GM12878 (cell line): ENCODE results near the gene KCND2. TPM values are rescaled to one million over a fixed set of nuclear protein-coding genes. Genes with fewer than 3 reads are reported as not detected.

ENCODE experiments used
- ATAC-seq: fragments of 200-7000 bp; cut with Tn5 transposase; 3 replicates; pipeline ENCODE4 v1.9.1; 2020; ENCODE audit warnings: mild to moderate bottlenecking, moderate library complexity
- BruUV-seq: library from RNA; stranded (reverse); fragments of 400-500 nt; replicated peaks from 2 replicates; lab custom pipeline; 2021; lab: Mats Ljungman, UMichigan
- CTCF ChIA-PET: fragments of 300-600 bp; sonication (Branson Sonifier 250); formaldehyde crosslinking; extraction: SDS; loops from one replicate; lab custom pipeline; 2021; ENCODE audit warnings: inconsistent platforms; lab: Yijun Ruan, JAX
- POLR2A ChIA-PET: fragments of 350-600 bp; formaldehyde crosslinking; extraction: SDS; loops from one replicate; lab custom pipeline; 2021; ENCODE audit warnings: inconsistent platforms; lab: Charles Lee
- RAD21 ChIA-PET: fragments of 300-600 bp; sonication (Branson Sonifier 250); formaldehyde crosslinking; loops from one replicate; lab custom pipeline; 2023; ENCODE audit warnings: antibody characterized with exemption; ENCODE audit not compliant: unreplicated experiment; lab: Charles Lee
- SMC1A ChIA-PET: fragments of 300-600 bp; sonication (Branson Sonifier 250); formaldehyde crosslinking; loops from one replicate; lab custom pipeline; 2023; ENCODE audit not compliant: unreplicated experiment, uncharacterized antibody; lab: Charles Lee
- DNase-seq: peaks from one replicate; pipeline ENCODE4 v3.0.0-alpha.2; 2011; ENCODE audit warnings: low read depth, low spot score
- FAIRE-seq: peaks from 3 replicates; lab custom pipeline; 2011; peaks lifted over from hg19 to GRCh38; lab: Jason Lieb, UNC
- H2AFZ ChIP-seq: 2 replicates; pipeline ENCODE4 v1.6.0; 2011; ENCODE audit warnings: low read depth, low read length, control low read depth; ENCODE audit not compliant: control insufficient read depth
- H3K27ac ChIP-seq: 2 replicates; pipeline ENCODE4 v1.5.1; 2011; ENCODE audit warnings: control low read depth; ENCODE audit not compliant: control insufficient read depth, insufficient read depth
- H3K27me3 ChIP-seq, 2 experiments: replicated peaks in 1 of 2; 2 replicates each; pipeline versions ENCODE4 v1.6.0 to v1.6.1; 2011; ENCODE audit warnings: low read length in 1 of 2; ENCODE audit not compliant: control insufficient read depth in 2 of 2, insufficient read depth in 2 of 2
- H3K36me3 ChIP-seq, 2 experiments: 2 replicates each; pipeline ENCODE4 v1.5.1; 2011; ENCODE audit warnings: low read length in 1 of 2; ENCODE audit not compliant: control insufficient read depth in 2 of 2, insufficient read depth in 2 of 2
- H3K4me1 ChIP-seq: 2 replicates; pipeline ENCODE4 v1.6.1; 2011; ENCODE audit warnings: mild to moderate bottlenecking, low read length, moderate library complexity, mixed read lengths; ENCODE audit not compliant: control insufficient read depth, insufficient read depth
- H3K4me2 ChIP-seq: 2 replicates; pipeline ENCODE4 v1.6.0; 2011; ENCODE audit warnings: control low read depth; ENCODE audit not compliant: control insufficient read depth, insufficient read depth
- H3K4me3 ChIP-seq: fragments of 200-600 bp; sonication (generic); 2 replicates; pipeline ENCODE4 v1.5.1; 2016
- H3K79me2 ChIP-seq: 2 replicates; pipeline ENCODE4 v1.6.0; 2011; ENCODE audit warnings: low read length; ENCODE audit not compliant: control insufficient read depth, insufficient read depth
- H3K9ac ChIP-seq: 2 replicates; pipeline ENCODE4 v1.8.0; 2011; ENCODE audit warnings: low read length, control low read depth, mixed read lengths; ENCODE audit not compliant: control insufficient read depth, insufficient read depth
- H3K9me3 ChIP-seq: replicated peaks from 3 replicates; pipeline ENCODE4 v1.5.1; 2011; ENCODE audit warnings: mild to moderate bottlenecking, low read length; ENCODE audit not compliant: control insufficient read depth, insufficient read depth
- H4K20me1 ChIP-seq: 2 replicates; pipeline ENCODE4 v1.6.0; 2011; ENCODE audit not compliant: control insufficient read depth, insufficient read depth
- ATF2 ChIP-seq: IDR thresholded peaks from 2 replicates; pipeline ENCODE4 v1.6.1; 2012; ENCODE audit warnings: low read length, inconsistent platforms
- ATF3 ChIP-seq: IDR thresholded peaks from 2 replicates; pipeline ENCODE4 v1.6.1; 2011; ENCODE audit warnings: low read depth, mild to moderate bottlenecking, low read length, moderate library complexity, borderline replicate concordance; ENCODE audit errors: extremely low read depth
- ATF7 ChIP-seq: fragments of 450-650 bp; IDR thresholded peaks from 2 replicates; pipeline ENCODE4 v1.6.1; 2016; ENCODE audit warnings: low read depth, mild to moderate bottlenecking
- BMI1 ChIP-seq: fragments of 450-650 bp; IDR thresholded peaks from 2 replicates; pipeline ENCODE4 v1.6.1; 2016; ENCODE audit warnings: mild to moderate bottlenecking, moderate library complexity, borderline replicate concordance
- CBX3 ChIP-seq: fragments of 200-600 bp; sonication (generic); IDR thresholded peaks from 2 replicates; pipeline ENCODE4 v1.6.1; 2016; ENCODE audit warnings: low read depth, borderline replicate concordance
- CHD1 ChIP-seq: IDR thresholded peaks from 2 replicates; pipeline ENCODE4 v1.6.1; 2012; ENCODE audit warnings: low read depth, low read length, improper control_type of control experiment
- EGR1 ChIP-seq, 2 experiments: IDR thresholded peaks; 1 replicate in 1 of 2; 2 replicates in 1 of 2; pipeline ENCODE4 v1.6.1; 2011 to 2012; ENCODE audit warnings: low read depth in 2 of 2, low read length in 2 of 2, borderline replicate concordance in 1 of 2, mild to moderate bottlenecking in 1 of 2, moderate library complexity in 1 of 2
- GATAD2B ChIP-seq: fragments of 450-650 bp; conservative IDR thresholded peaks from 2 replicates; pipeline ENCODE4 v1.6.1; 2017; ENCODE audit warnings: low read depth, mild to moderate bottlenecking, moderate library complexity
- IRF3 ChIP-seq: fragments of 450-650 bp; IDR thresholded peaks from 2 replicates; pipeline ENCODE4 v1.6.1; 2014; ENCODE audit warnings: mild to moderate bottlenecking
- JUNB ChIP-seq: IDR thresholded peaks from 2 replicates; pipeline ENCODE4 v1.6.1; 2016; ENCODE audit warnings: antibody characterized with exemption, mild to moderate bottlenecking
- MAX ChIP-seq: IDR thresholded peaks from 2 replicates; pipeline ENCODE4 v1.6.1; 2012; ENCODE audit warnings: low read depth, low read length, improper control_type of control experiment
- MTA2 ChIP-seq: fragments of 450-650 bp; IDR thresholded peaks from 2 replicates; pipeline ENCODE4 v1.6.1; 2016; ENCODE audit warnings: low read depth, mild to moderate bottlenecking, moderate library complexity
- MYC ChIP-seq: IDR thresholded peaks from 2 replicates; pipeline ENCODE4 v1.6.1; 2011; ENCODE audit warnings: mild to moderate bottlenecking, low read length, moderate library complexity, inconsistent platforms; ENCODE audit not compliant: insufficient read depth, insufficient replicate concordance, insufficient read length, severe bottlenecking
- NFYB ChIP-seq: IDR thresholded peaks from 2 replicates; pipeline ENCODE4 v1.6.1; 2011; ENCODE audit warnings: low read depth, mild to moderate bottlenecking, low read length, improper control_type of control experiment, moderate library complexity; ENCODE audit not compliant: insufficient read depth
- RB1 ChIP-seq: fragments of 450-650 bp; formaldehyde crosslinking; IDR thresholded peaks from 2 replicates; pipeline ENCODE4 v1.6.1; 2017; ENCODE audit warnings: mild to moderate bottlenecking, borderline replicate concordance
- SIX5 ChIP-seq: IDR thresholded peaks from 2 replicates; pipeline ENCODE4 v1.6.1; 2011; ENCODE audit warnings: mild to moderate bottlenecking, low read depth, low read length, moderate library complexity; ENCODE audit not compliant: severe bottlenecking
- TBL1XR1 ChIP-seq: IDR thresholded peaks from 2 replicates; pipeline ENCODE4 v1.6.1; 2012; ENCODE audit warnings: low read depth, low read length, improper control_type of control experiment
- TCF7 ChIP-seq: IDR thresholded peaks from 2 replicates; pipeline ENCODE4 v1.6.1; 2014; ENCODE audit warnings: antibody characterized with exemption, borderline replicate concordance
- YBX1 ChIP-seq: fragments of 450-650 bp; IDR thresholded peaks from 2 replicates; pipeline ENCODE4 v1.6.1; 2016; ENCODE audit warnings: antibody characterized with exemption
- WGBS: methylation state at CpG from one replicate; pipeline ENCODE4 v1.1.6; 2016; ENCODE audit warnings: low lambda C conversion rate; ENCODE audit not compliant: insufficient replicate concordance, insufficient coverage; ENCODE audit errors: missing lambda C conversion rate; 5-methylcytosine and 5-hydroxymethylcytosine counted together
- in situ Hi-C: fragments of 300-500 bp; cut with MboI; formaldehyde crosslinking; loops from 9 replicates; pipeline ENCODE4 v1.14.3; 2018; ENCODE audit warnings: mixed read lengths
- intact Hi-C: fragments of 100-400 bp; cut with micrococcal nuclease; formaldehyde crosslinking; loops from one replicate; pipeline ENCODE4 v1.14.2; 2022; ENCODE audit not compliant: unreplicated experiment
- polyA plus RNA-seq, 11 experiments: library from polyadenylated mRNA; depleted of rRNA in 4 of 11; unstranded in 6 of 11; stranded (reverse) in 5 of 11; fragments of >200 nt; fragmentation: Nextera tagmentation in 4 of 11; fragmentation: Illumina TruSeq in 1 of 11; extraction: Ambion mirVana in 4 of 11; extraction: Trizol in 1 of 11; gene quantifications; 1 replicate in 1 of 11; 2 replicates in 10 of 11; pipeline versions ENCODE4 v1.2.1 to v1.2.3, GENCODE V29; 2011 to 2016; ENCODE audit warnings: inconsistent platforms in 2 of 11, missing spikeins in 2 of 11, low read depth in 1 of 11
- total RNA-seq, 4 experiments: library from RNA; depleted of rRNA in 3 of 4; stranded (reverse); fragments of >200 nt in 3 of 4; fragmentation: Illumina TruSeq in 1 of 4; extraction: Trizol in 1 of 4; gene quantifications; 2 replicates each; pipeline versions ENCODE4 v1.2.1 to v1.2.3, GENCODE V29; 2013 to 2021
- TF ChIP-seq, protein P1 (sequence below): fragments of 150-350 bp; IDR thresholded peaks from 2 replicates; pipeline ENCODE4 v1.6.1; 2014; ENCODE audit warnings: mild to moderate bottlenecking, low read depth, low read length

The KCND2 gene
- total and polyA plus RNA-seq, 10 of the 15 experiments (the other 5 are each of a cell fraction or from before 2014, with no cell fraction given): 3.6 to 22.3 (median 6.3) TPM

DNA sequence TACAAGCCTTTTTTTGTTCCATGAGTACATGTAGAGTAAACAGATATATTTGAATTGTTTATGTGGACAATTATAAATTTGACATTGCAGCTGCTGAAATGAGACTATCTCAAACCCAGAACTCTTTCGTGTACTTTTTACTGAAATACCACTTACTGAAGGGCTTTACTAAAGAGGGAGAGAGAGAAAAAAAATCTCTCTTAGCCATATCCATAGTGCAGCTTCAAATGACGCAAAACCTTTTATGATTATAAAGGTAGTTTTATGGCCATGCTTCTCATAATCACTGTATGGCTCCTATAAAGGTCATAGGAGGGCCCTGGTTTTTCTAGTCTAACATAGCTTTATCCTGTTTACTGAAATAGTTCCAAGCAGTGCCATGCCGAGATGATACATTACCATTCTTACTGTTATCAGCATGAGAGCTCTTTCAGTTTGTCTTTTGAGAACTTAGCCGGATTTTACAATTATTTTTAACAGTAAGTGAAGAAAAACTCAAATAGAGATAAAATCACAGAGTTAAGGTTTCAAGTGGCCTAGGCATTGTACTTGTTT lies 35.1 kb downstream of the KCND2 start:
- TF ChIP-seq RB1 (no peak), TBL1XR1 (no peak), MAX (no peak), SIX5 (no peak), MTA2 (no peak), CBX3 (no peak), EGR1 (IDR thresholded peaks at IDR 0.05; ENCODE audit: borderline replicate concordance in 1 of 2, low read depth in 2 of 2, low read length in 2 of 2) (no peak), JUNB (no peak), NFYB (no peak), CHD1 (no peak), ATF3 (no peak), BMI1 (no peak), MYC (no peak), YBX1 (no peak), ATF7 (no peak), TCF7 (no peak), IRF3 (no peak), ATF2 (no peak), GATAD2B (no peak)
- TF ChIP-seq, protein P1, sequence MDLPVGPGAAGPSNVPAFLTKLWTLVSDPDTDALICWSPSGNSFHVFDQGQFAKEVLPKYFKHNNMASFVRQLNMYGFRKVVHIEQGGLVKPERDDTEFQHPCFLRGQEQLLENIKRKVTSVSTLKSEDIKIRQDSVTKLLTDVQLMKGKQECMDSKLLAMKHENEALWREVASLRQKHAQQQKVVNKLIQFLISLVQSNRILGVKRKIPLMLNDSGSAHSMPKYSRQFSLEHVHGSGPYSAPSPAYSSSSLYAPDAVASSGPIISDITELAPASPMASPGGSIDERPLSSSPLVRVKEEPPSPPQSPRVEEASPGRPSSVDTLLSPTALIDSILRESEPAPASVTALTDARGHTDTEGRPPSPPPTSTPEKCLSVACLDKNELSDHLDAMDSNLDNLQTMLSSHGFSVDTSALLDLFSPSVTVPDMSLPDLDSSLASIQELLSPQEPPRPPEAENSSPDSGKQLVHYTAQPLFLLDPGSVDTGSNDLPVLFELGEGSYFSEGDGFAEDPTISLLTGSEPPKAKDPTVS: no peak
- Histone ChIP-seq H3K4me1 (peaks cover 18% of the 10 kb centered on the region), H4K20me1 (no peaks in the 10 kb centered on the region), H3K4me2 (0 out of 2 replicates have a peak overlapping the region, but pooled peaks have one; percentile 44), H3K4me3 (no peak overlapping the region), H3K27ac (peak overlapping the region; percentile 37; the same call in 1 of the 2 replicates), H3K9me3 (no peaks in the 10 kb centered on the region; the same call in 2 of the 3 replicates), H3K79me2 (peaks cover 2% of the 10 kb centered on the region), H3K9ac (no peak overlapping the region; the same call in 1 of the 2 replicates), H2AFZ (peak overlapping the region; percentile 63), H3K27me3 (no peaks in the 10 kb centered on the region), H3K36me3 (no peaks in the 10 kb centered on the region)
- intact Hi-C loops (no loop called here), in situ Hi-C loops (no loop called here)
- 20% methylated on average over 4 of the region's 4 CpGs for WGBS
- FAIRE-seq: no peak
- RAD21 ChIA-PET: interaction anchor here (1.1 kb wide), 1 partner anchor 20 kb away, joined by 3 read pairs; no protein-coding TSS in a partner anchor
- peak; percentile 7; the same call in 1 of the 3 replicates for ATAC-seq
- DNase-seq: no peak
- BruUV-seq: no TSS peak
- POLR2A ChIA-PET: no interaction called here
- CTCF ChIA-PET: interaction anchor here (0.5 to 1.6 kb wide), 4 partner anchors 11 to 247 kb away, joined by 3 to 8 read pairs (median 4); no protein-coding TSS in a partner anchor
- SMC1A ChIA-PET: interaction anchor here (0.6 to 2.3 kb wide), 10 partner anchors 8 to 105 kb away, joined by 3 to 7 read pairs (median 4); no protein-coding TSS in a partner anchor
